Measurements from ENCODE around the gene FKBP1A.

GRCh38 chr20:1337441-1337840 is 55.4 kb downstream of the FKBP1A start:
- TF ChIP-seq CTCF (IDR thresholded peaks at IDR 0.05; ENCODE audit: borderline replicate concordance, extremely low read depth, low read length, poor library complexity, severe bottlenecking) (no peak), EZH2 (IDR thresholded peaks at IDR 0.05; ENCODE audit: borderline replicate concordance, low read depth, low read length, severe bottlenecking) (no peak)

All from DND-41 (cell line).